HG03039 (cell line): ENCODE measurements around the gene HSPE1.
"Not testable (repeated sequence)": the region's sequence is repeated elsewhere in the genome, so short reads cannot be mapped to it uniquely, and the experiment has no call there.

Experiments used
- ATAC-seq: cut with Tn5 transposase; IDR thresholded peaks from one replicate; pipeline ENCODE4 v1.9.1; 2021; ENCODE audit warnings: mild to moderate bottlenecking, moderate library complexity; ENCODE audit not compliant: unreplicated experiment

HSPE1 gene

GRCh38 chr2:197498235-197498936, 1.8 kb upstream of the HSPE1 start:
- ATAC-seq = no peak

- peak; percentile 0 for ATAC-seq
These were observed 1.1 kb upstream of the HSPE1 start for GRCh38 chr2:197498937-197499593.

GRCh38 chr2:197500503-197501131, 438 bp downstream of the HSPE1 start:
- ATAC-seq = peak; percentile 8

GRCh38 chr2:197502201-197502600, 2.0 kb downstream of the HSPE1 start:
- no peak for ATAC-seq

GRCh38 chr2:197502685-197503084, 2.5 kb downstream of the HSPE1 start:
- no peak for ATAC-seq

- ATAC-seq = no peak
These were observed 3.8 kb downstream of the HSPE1 start for GRCh38 chr2:197504000-197504399.

GRCh38 chr2:197504512-197504911, 4.3 kb downstream of the HSPE1 start:
- no peak for ATAC-seq

GRCh38 chr2:197506658-197507057, 6.5 kb downstream of the HSPE1 start:
- no peak for ATAC-seq

- no peak for ATAC-seq
These were observed 13.7 kb downstream of the HSPE1 start for GRCh38 chr2:197513915-197514314.

GRCh38 chr2:197514754-197515153, 14.6 kb downstream of the HSPE1 start:
- no peak for ATAC-seq

- no peak for ATAC-seq
These were observed 15.1 kb downstream of the HSPE1 start for GRCh38 chr2:197515315-197515738.

- peak; percentile 95 for ATAC-seq
These were observed 15.7 kb downstream of the HSPE1 start, which contains the start of gene MOB4 for GRCh38 chr2:197515739-197516392. MOB4 (plus strand) TSS chr2:197516066; CDS start chr2:197516087, 21 bp downstream.

- ATAC-seq = peak; percentile 14
These were observed 16.2 kb downstream of the HSPE1 start for GRCh38 chr2:197516393-197516761.

GRCh38 chr2:197517150-197517549, 17.0 kb downstream of the HSPE1 start:
- ATAC-seq = no peak

- ATAC-seq = no peak
These were observed 38.2 kb downstream of the HSPE1 start for GRCh38 chr2:197538412-197538811.

- no peak for ATAC-seq
These were observed 39.6 kb downstream of the HSPE1 start for GRCh38 chr2:197539734-197540133.

- no peak for ATAC-seq
These were observed 43.0 kb downstream of the HSPE1 start for GRCh38 chr2:197543206-197543605.

GRCh38 chr2:197547163-197547900, 47.2 kb downstream of the HSPE1 start:
- ATAC-seq = no peak

- no peak for ATAC-seq
These were observed 48.4 kb downstream of the HSPE1 start for GRCh38 chr2:197548582-197548981.

GRCh38 chr2:197551260-197551659, 51.1 kb downstream of the HSPE1 start:
- not testable (repeated sequence) for ATAC-seq
